IMR-90 (cell line): ENCODE results near the gene ECSIT. TPM values are rescaled to one million over a fixed set of nuclear protein-coding genes. Genes with fewer than 3 reads are reported as not detected.
A peak's percentile ranks its signal among the peaks of the same experiment; 100 is the strongest.

Experiments
- ATAC-seq: fragments of 200-7000 bp; cut with Tn5 transposase; 2 replicates; pipeline ENCODE4 v1.9.1; 2020; ENCODE audit warnings: low read depth, mild to moderate bottlenecking, moderate library complexity
- BruUV-seq: library from RNA; stranded (reverse); fragments of 400-500 nt; replicated peaks from 2 replicates; lab custom pipeline; 2021; lab: Mats Ljungman, UMichigan
- CTCF ChIA-PET: fragments of 300-600 bp; formaldehyde crosslinking; extraction: SDS; loops from one replicate; lab custom pipeline; 2021; ENCODE audit warnings: antibody characterized with exemption; lab: Yijun Ruan, JAX
- POLR2A ChIA-PET: fragments of 300-600 bp; sonication (Branson Sonifier 250); formaldehyde crosslinking; loops from one replicate; lab custom pipeline; 2022; ENCODE audit warnings: antibody characterized with exemption; ENCODE audit not compliant: unreplicated experiment; lab: Charles Lee
- DNase-seq: peaks from one replicate; pipeline ENCODE4 v3.0.0; 2013
- H2AFZ ChIP-seq: replicated peaks from 2 replicates; pipeline ENCODE3; 2013; ENCODE audit warnings: low read length, mild to moderate bottlenecking; ENCODE audit not compliant: poor library complexity
- H2AK5ac ChIP-seq: 2 replicates; pipeline ENCODE4 v1.6.1; 2013; ENCODE audit warnings: low read depth, low read length, inconsistent platforms
- H2AK9ac ChIP-seq: replicated peaks from 2 replicates; pipeline ENCODE3; 2013; ENCODE audit warnings: mild to moderate bottlenecking, low read depth, low read length, moderate library complexity; ENCODE audit not compliant: poor library complexity
- H2BK120ac ChIP-seq: 2 replicates; pipeline ENCODE4 v1.6.1; 2013; ENCODE audit warnings: low read depth, low read length, inconsistent platforms
- H2BK15ac ChIP-seq: 3 replicates; pipeline ENCODE4 v1.6.1; 2013; ENCODE audit warnings: low read depth, low read length, inconsistent platforms
- H2BK20ac ChIP-seq: 2 replicates; pipeline ENCODE4 v1.6.1; 2013; ENCODE audit warnings: low read depth, mild to moderate bottlenecking, inconsistent platforms, low read length, moderate library complexity
- H2BK5ac ChIP-seq: 2 replicates; pipeline ENCODE4 v1.6.1; 2013; ENCODE audit warnings: mild to moderate bottlenecking, low read depth, low read length, inconsistent platforms; ENCODE audit not compliant: poor library complexity, severe bottlenecking
- H3K14ac ChIP-seq: replicated peaks from 2 replicates; pipeline ENCODE4 v1.6.1; 2013; ENCODE audit warnings: low read depth, low read length, inconsistent platforms
- H3K18ac ChIP-seq: 2 replicates; pipeline ENCODE4 v1.6.1; 2013; ENCODE audit warnings: low read depth, low read length, control low read depth
- H3K23ac ChIP-seq: 2 replicates; pipeline ENCODE4 v1.6.1; 2013; ENCODE audit warnings: low read depth, low read length, inconsistent platforms
- H3K27ac ChIP-seq: 2 replicates; pipeline ENCODE4 v1.5.1; 2013; ENCODE audit warnings: mild to moderate bottlenecking, control low read depth, low read length; ENCODE audit not compliant: insufficient read depth
- H3K27me3 ChIP-seq: 2 replicates; pipeline ENCODE4 v1.6.1; 2013; ENCODE audit warnings: low read length; ENCODE audit not compliant: control insufficient read depth, insufficient read depth
- H3K36me3 ChIP-seq: 2 replicates; pipeline ENCODE4 v1.6.1; 2013; ENCODE audit warnings: low read length, mixed read lengths; ENCODE audit not compliant: control insufficient read depth, insufficient read depth
- H3K4ac ChIP-seq: 2 replicates; pipeline ENCODE4 v1.6.1; 2013; ENCODE audit warnings: low read depth, low read length, inconsistent platforms
- H3K4me1 ChIP-seq: 2 replicates; pipeline ENCODE4 v1.6.1; 2013; ENCODE audit warnings: low read length, mixed read lengths; ENCODE audit not compliant: control insufficient read depth, insufficient read depth
- H3K4me2 ChIP-seq: 2 replicates; pipeline ENCODE4 v1.6.1; 2013; ENCODE audit warnings: low read depth, mild to moderate bottlenecking, control low read depth, low read length, moderate library complexity
- H3K4me3 ChIP-seq: 2 replicates; pipeline ENCODE4 v1.5.1; 2013; ENCODE audit warnings: low read depth, mild to moderate bottlenecking, control low read depth, low read length, moderate library complexity; ENCODE audit not compliant: insufficient read depth
- H3K56ac ChIP-seq: 2 replicates; pipeline ENCODE4 v1.6.1; 2013; ENCODE audit warnings: low read length, inconsistent platforms; ENCODE audit not compliant: insufficient read depth; ENCODE audit errors: extremely low read depth
- H3K79me1 ChIP-seq, 2 experiments: 2 replicates each; pipeline ENCODE4 v1.6.1; 2013; ENCODE audit warnings: low read length in 2 of 2, inconsistent platforms in 1 of 2, low read depth in 1 of 2
- H3K9ac ChIP-seq: 2 replicates; pipeline ENCODE4 v1.6.1; 2013; ENCODE audit warnings: low read depth, low read length, control low read depth
- H3K9me1 ChIP-seq: 2 replicates; pipeline ENCODE4 v1.6.1; 2013; ENCODE audit warnings: low read length, inconsistent platforms; ENCODE audit not compliant: insufficient read depth
- H3K9me3 ChIP-seq: 2 replicates; pipeline ENCODE4 v1.6.1; 2013; ENCODE audit warnings: low read length; ENCODE audit not compliant: control insufficient read depth, insufficient read depth
- H4K20me1 ChIP-seq: 2 replicates; pipeline ENCODE4 v1.6.1; 2013; ENCODE audit warnings: low read length, inconsistent platforms; ENCODE audit not compliant: insufficient read depth
- H4K5ac ChIP-seq: 2 replicates; pipeline ENCODE4 v1.6.1; 2013; ENCODE audit warnings: mild to moderate bottlenecking, low read depth, low read length, control low read depth
- H4K8ac ChIP-seq, 2 experiments: 2 replicates each; pipeline ENCODE4 v1.6.1; 2013; ENCODE audit warnings: low read depth in 2 of 2, low read length in 2 of 2, control low read depth in 1 of 2, inconsistent platforms in 1 of 2
- H4K91ac ChIP-seq: 2 replicates; pipeline ENCODE4 v1.6.1; 2013; ENCODE audit warnings: low read depth, low read length, inconsistent platforms; ENCODE audit not compliant: insufficient read depth
- BHLHE40 ChIP-seq: fragments of 150-350 bp; IDR thresholded peaks from 2 replicates; pipeline ENCODE4 v1.6.1; 2016; ENCODE audit warnings: mild to moderate bottlenecking, low read depth, low read length
- MAZ ChIP-seq: IDR thresholded peaks from 2 replicates; pipeline ENCODE4 v1.6.1; 2012; ENCODE audit warnings: low read depth, mild to moderate bottlenecking, low read length, improper control_type of control experiment, moderate library complexity, borderline replicate concordance
- MXI1 ChIP-seq: IDR thresholded peaks from 2 replicates; pipeline ENCODE4 v1.6.1; 2012; ENCODE audit warnings: low read depth, mild to moderate bottlenecking, low read length, moderate library complexity, borderline replicate concordance
- POLR2A ChIP-seq: IDR thresholded peaks from 2 replicates; pipeline ENCODE4 v1.6.1; 2012; ENCODE audit warnings: mild to moderate bottlenecking, low read depth, low read length
- RAD21 ChIP-seq: IDR thresholded peaks from 2 replicates; pipeline ENCODE4 v1.6.1; 2012; ENCODE audit warnings: low read length, improper control_type of control experiment
- RFX5 ChIP-seq: IDR thresholded peaks from 2 replicates; pipeline ENCODE4 v1.8.0; 2012; ENCODE audit warnings: low read depth, mild to moderate bottlenecking, low read length, moderate library complexity
- WGBS, 2 experiments: methylation state at CpG; one replicate each; pipeline versions ENCODE4 v1.1.5 to v1.1.7; 2013; ENCODE audit warnings: missing lambda C conversion rate in 2 of 2; ENCODE audit not compliant: insufficient read length in 1 of 2; ENCODE audit errors: extremely low coverage in 2 of 2; 5-methylcytosine and 5-hydroxymethylcytosine counted together
- dilution Hi-C: fragments of 300-500 bp; cut with HindIII; formaldehyde crosslinking; loops from one replicate; pipeline ENCODE4 v1.14.3; 2018; ENCODE audit warnings: low sequenced_read_pairs; ENCODE audit not compliant: unreplicated experiment
- in situ Hi-C: fragments of 300-500 bp; cut with MboI; formaldehyde crosslinking; loops from 3 replicates; pipeline ENCODE4 v1.14.3; 2019; ENCODE audit warnings: low sequenced_read_pairs, inconsistent platforms, mixed read lengths
- intact Hi-C: fragments of 100-400 bp; cut with micrococcal nuclease; formaldehyde crosslinking; loops from 2 replicates; pipeline ENCODE4 v1.10.0; 2022
- polyA plus RNA-seq, 3 experiments: library from polyadenylated mRNA; depleted of rRNA; stranded (reverse); fragments of >200 nt; gene quantifications; 2 replicates each; pipeline ENCODE4 v1.2.3, GENCODE V29; 2012; ENCODE audit warnings: low replicate concordance in 1 of 3
- total RNA-seq: library from RNA; depleted of rRNA; stranded (reverse); fragments of >200 nt; gene quantifications from 2 replicates; pipeline ENCODE4 v1.2.3, GENCODE V29; 2012
- TF ChIP-seq, protein P1 (sequence below): conservative IDR thresholded peaks from 2 replicates; pipeline ENCODE4 v1.5.1; 2012; ENCODE audit warnings: mild to moderate bottlenecking, low read depth, low read length, improper control_type of control experiment

ECSIT gene
- total and polyA plus RNA-seq, 2 of the 4 experiments (the other 2 are of a cell fraction) = 30.5 to 42.3 TPM

DNA sequence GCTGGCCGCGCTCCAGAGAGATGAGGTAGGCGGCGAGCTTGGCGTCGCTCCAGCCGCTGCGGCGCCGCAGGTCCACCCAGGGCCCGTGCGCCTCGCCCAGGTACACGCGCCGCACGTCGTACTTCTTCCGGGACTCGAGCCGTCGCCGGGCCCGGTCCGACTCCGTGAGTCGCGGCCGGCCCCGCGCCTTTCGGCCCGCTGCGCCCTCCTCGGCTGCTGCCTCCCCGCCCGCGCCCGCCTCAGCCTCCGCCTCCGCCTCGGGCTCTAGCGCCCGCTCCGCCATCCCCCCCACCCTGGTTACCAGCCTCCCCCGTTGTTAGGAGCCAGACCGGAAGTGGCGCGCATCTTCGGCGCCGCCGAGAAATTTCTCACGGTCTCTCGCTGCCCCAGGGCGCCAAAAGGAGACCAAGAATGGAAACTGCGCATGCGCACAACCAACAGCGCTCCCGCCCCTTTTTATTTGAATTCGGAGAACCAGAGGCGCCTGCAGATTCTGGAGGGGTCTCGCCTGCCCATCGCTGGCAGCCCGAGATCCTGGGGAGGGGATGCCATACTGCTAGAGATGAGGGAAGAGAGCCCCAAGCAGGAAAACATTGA is 23.3 kb downstream of the ECSIT start, which contains the start of gene ZNF653:
TSS of gene ZNF653 (minus strand) at position 336 of the 597 bp plus-strand sequence. CDS start at position 283, 53 bp downstream.
- Histone ChIP-seq H2BK20ac (no peak within 1 kb of the TSS), H3K4me3 (peak within 1 kb of the TSS; percentile 60), H3K23ac (no peak within 1 kb of the TSS), H4K91ac (peak within 1 kb of the TSS; percentile 82), H3K56ac (peak within 1 kb of the TSS; percentile 31; the same call in 1 of the 2 replicates), H3K9me1 (peaks cover 4% of the 10 kb centered on the region), H4K5ac (peak within 1 kb of the TSS; percentile 90), H3K79me1 (peaks cover 14 to 32% of the 10 kb centered on the region in 2 experiments; a peak in 3 of 4 replicates), H2BK120ac (no peak within 1 kb of the TSS), H3K4me2 (peak within 1 kb of the TSS; percentile 95), H3K9me3 (no peaks in the 10 kb centered on the region), H4K20me1 (no peaks in the 10 kb centered on the region), H3K4me1 (peaks cover 6% of the 10 kb centered on the region), H3K36me3 (no peaks in the 10 kb centered on the region; the same call in 1 of the 2 replicates), H2BK15ac (no peak within 1 kb of the TSS), H3K18ac (no peak within 1 kb of the TSS), H3K4ac (peak within 1 kb of the TSS; percentile 80), H2AK5ac (peak within 1 kb of the TSS; percentile 91), H2AFZ (peak within 1 kb of the TSS; percentile 90), H2AK9ac (peak within 1 kb of the TSS; percentile 99), H2BK5ac (peak within 1 kb of the TSS; percentile 69), H3K27ac (peak within 1 kb of the TSS; percentile 69; the same call in 1 of the 2 replicates), H3K9ac (peak within 1 kb of the TSS; percentile 66), H3K27me3 (no peaks in the 10 kb centered on the region), H4K8ac (peak within 1 kb of the TSS; percentile 93 to 94), H3K14ac (peak within 1 kb of the TSS; percentile 91)
- intact Hi-C loops (no loop called here), in situ Hi-C loops (no loop called here), dilution Hi-C loops (no loop called here)
- ChIA-PET CTCF (no interaction called here), POLR2A (no interaction called here)
- 0% methylated on average over 35 of the region's 65 CpGs; no CpG with 5 or more reads in 1 of the 2 experiments for WGBS, 2 experiments
- DNase-seq (peak; percentile 92), ATAC-seq (peak; percentile 70)
- no peak for TF ChIP-seq RFX5
- TF ChIP-seq BHLHE40 = 0 out of 2 replicates have a peak, but pooled peaks have one; percentile 1
- peak; percentile 100 for TF ChIP-seq MXI1
- TF ChIP-seq RAD21 = no peak
- TF ChIP-seq MAZ = peak; percentile 73; the same call in 1 of the 2 replicates
- TF ChIP-seq, protein P1, sequence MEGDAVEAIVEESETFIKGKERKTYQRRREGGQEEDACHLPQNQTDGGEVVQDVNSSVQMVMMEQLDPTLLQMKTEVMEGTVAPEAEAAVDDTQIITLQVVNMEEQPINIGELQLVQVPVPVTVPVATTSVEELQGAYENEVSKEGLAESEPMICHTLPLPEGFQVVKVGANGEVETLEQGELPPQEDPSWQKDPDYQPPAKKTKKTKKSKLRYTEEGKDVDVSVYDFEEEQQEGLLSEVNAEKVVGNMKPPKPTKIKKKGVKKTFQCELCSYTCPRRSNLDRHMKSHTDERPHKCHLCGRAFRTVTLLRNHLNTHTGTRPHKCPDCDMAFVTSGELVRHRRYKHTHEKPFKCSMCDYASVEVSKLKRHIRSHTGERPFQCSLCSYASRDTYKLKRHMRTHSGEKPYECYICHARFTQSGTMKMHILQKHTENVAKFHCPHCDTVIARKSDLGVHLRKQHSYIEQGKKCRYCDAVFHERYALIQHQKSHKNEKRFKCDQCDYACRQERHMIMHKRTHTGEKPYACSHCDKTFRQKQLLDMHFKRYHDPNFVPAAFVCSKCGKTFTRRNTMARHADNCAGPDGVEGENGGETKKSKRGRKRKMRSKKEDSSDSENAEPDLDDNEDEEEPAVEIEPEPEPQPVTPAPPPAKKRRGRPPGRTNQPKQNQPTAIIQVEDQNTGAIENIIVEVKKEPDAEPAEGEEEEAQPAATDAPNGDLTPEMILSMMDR = no peak
- peak; percentile 75 for TF ChIP-seq POLR2A
- BruUV-seq = no TSS peak
